ENCODE measurements around the gene SMPD3. TPM values are rescaled to one million over a fixed set of nuclear protein-coding genes. Genes with fewer than 3 reads are reported as not detected.

The SMPD3 gene
- total RNA-seq, 2 experiments from 2014 or later = 0.89 to 1.1 TPM

DNA sequence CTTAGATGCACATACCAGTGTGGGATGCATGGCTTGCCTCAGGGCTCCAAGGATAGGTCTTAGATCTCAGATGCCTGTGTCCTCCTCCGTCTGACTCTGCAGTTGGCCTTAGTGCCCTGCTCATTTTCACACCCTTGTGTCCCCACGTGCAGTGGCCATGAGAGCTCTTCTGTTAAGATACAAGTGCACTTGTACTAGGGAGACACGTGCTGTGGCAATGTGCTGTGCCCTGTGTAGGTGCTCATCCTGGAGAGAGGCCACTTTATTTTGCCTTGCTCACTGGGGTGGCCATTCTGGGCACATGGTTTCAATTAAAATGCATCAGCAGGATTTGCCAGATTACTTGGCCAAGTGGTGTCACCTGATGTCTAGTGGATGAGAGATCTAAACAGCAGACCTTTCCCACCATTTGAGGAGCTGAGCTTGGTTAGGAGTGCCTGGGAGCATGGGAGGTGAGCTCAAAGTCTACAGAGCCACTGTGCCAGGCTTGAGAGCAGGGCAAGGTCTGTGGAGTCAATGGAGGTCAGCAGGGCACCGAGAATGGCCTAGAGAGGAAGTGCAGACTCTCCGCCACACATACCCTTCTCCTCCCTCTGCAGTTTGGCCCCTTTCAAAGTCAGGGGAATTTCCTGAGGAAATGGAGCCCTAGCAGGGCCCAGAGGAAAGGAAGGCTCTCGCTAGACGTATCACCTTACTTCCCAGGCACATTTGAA lies 25.2 kb upstream of the SMPD3 start:
- Mint-ChIP-seq H3K36me3 (ENCODE audit: low read depth) (no peaks in the 10 kb centered on the region), H3K27ac (no peak overlapping the region), H3K9me3 (no peaks in the 10 kb centered on the region), H3K27me3 (no peaks in the 10 kb centered on the region), H3K4me3 (peak overlapping the region; percentile 42), H3K4me1 (ENCODE audit: low read depth) (peaks cover 31% of the 10 kb centered on the region)
- Histone ChIP-seq H3K36me3 (ENCODE audit: insufficient read depth, low read length) (no peaks in the 10 kb centered on the region), H3K4me1 (ENCODE audit: insufficient read depth, low read length) (peaks cover 24% of the 10 kb centered on the region), H3K4me3 (ENCODE audit: low read length) (no peak overlapping the region), H3K27me3 (ENCODE audit: control insufficient read depth in 1 of 2, insufficient read depth in 2 of 2, low read length in 2 of 2) (no peaks in the 10 kb centered on the region), H3K9me3 (ENCODE audit: control insufficient read depth in 1 of 2, insufficient read depth in 1 of 2, low read length in 2 of 2) (no peaks in the 10 kb centered on the region), H3K27ac (ENCODE audit: low read depth in 1 of 2, low read length in 2 of 2) (no peak overlapping the region)
- TF ChIP-seq, protein P1, sequence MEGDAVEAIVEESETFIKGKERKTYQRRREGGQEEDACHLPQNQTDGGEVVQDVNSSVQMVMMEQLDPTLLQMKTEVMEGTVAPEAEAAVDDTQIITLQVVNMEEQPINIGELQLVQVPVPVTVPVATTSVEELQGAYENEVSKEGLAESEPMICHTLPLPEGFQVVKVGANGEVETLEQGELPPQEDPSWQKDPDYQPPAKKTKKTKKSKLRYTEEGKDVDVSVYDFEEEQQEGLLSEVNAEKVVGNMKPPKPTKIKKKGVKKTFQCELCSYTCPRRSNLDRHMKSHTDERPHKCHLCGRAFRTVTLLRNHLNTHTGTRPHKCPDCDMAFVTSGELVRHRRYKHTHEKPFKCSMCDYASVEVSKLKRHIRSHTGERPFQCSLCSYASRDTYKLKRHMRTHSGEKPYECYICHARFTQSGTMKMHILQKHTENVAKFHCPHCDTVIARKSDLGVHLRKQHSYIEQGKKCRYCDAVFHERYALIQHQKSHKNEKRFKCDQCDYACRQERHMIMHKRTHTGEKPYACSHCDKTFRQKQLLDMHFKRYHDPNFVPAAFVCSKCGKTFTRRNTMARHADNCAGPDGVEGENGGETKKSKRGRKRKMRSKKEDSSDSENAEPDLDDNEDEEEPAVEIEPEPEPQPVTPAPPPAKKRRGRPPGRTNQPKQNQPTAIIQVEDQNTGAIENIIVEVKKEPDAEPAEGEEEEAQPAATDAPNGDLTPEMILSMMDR (IDR thresholded peaks at IDR 0.05) = no peak
- ATAC-seq (ENCODE audit: poor library complexity) = no peak
- intact Hi-C loops (cut with DNase I, micrococcal nuclease) = loop anchor here in 1 of 2 experiments (5.0 kb wide), 1 partner anchor 71 kb away; no protein-coding TSS in a partner anchor
- DNase-seq = peak in 2 of 14 experiments; percentile 42
- POLR2A ChIA-PET = no interaction called here
- CTCF ChIA-PET = no interaction called here

DNA sequence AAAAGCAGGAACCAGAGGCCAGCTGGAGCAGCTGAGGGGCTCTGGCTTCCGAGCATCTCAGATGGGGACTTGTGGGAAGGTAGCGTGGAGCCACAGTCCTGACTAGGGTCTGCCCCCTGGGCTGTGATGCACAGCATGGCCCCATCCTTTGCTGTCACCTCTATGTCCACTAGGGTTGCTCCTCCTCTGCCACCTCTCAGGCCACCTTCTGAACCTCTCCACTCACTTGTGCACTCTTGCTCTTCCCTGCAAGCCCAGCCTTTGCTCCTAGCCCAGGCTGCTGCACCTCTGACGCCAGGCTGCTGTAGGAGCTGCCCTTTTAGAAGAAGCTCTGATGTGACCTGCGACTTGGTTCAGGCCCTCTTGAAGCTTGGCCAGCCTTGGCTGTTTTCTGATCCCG lies 24.3 kb upstream of the SMPD3 start:
- peak overlapping the region; percentile 30 for H3K4me3 Mint-ChIP-seq
- DNase-seq (no peak), ATAC-seq (ENCODE audit: poor library complexity) (no peak)
- H3K27ac Mint-ChIP-seq = no peak overlapping the region
- intact Hi-C loops (cut with DNase I, micrococcal nuclease) = loop anchor here in 1 of 2 experiments (5.0 kb wide), 1 partner anchor 70 kb away; no protein-coding TSS in a partner anchor
- H3K27me3 ChIP-seq (ENCODE audit: control insufficient read depth in 1 of 2, insufficient read depth in 2 of 2, low read length in 2 of 2) = no peaks in the 10 kb centered on the region
- no peaks in the 10 kb centered on the region for H3K36me3 ChIP-seq (ENCODE audit: insufficient read depth, low read length)
- POLR2A ChIA-PET = no interaction called here
- H3K4me1 ChIP-seq (ENCODE audit: insufficient read depth, low read length) = peaks cover 34% of the 10 kb centered on the region
- H3K36me3 Mint-ChIP-seq (ENCODE audit: low read depth) = no peaks in the 10 kb centered on the region
- H3K9me3 ChIP-seq (ENCODE audit: control insufficient read depth in 1 of 2, insufficient read depth in 1 of 2, low read length in 2 of 2) = no peaks in the 10 kb centered on the region
- H3K9me3 Mint-ChIP-seq = no peaks in the 10 kb centered on the region
- no peak overlapping the region for H3K27ac ChIP-seq (ENCODE audit: low read depth in 1 of 2, low read length in 2 of 2)
- TF ChIP-seq, protein P1 (IDR thresholded peaks at IDR 0.05) = no peak
- no peak overlapping the region for H3K4me3 ChIP-seq (ENCODE audit: low read length)
- no peaks in the 10 kb centered on the region for H3K27me3 Mint-ChIP-seq
- peaks cover 40% of the 10 kb centered on the region for H3K4me1 Mint-ChIP-seq (ENCODE audit: low read depth)
- CTCF ChIA-PET = no interaction called here

DNA sequence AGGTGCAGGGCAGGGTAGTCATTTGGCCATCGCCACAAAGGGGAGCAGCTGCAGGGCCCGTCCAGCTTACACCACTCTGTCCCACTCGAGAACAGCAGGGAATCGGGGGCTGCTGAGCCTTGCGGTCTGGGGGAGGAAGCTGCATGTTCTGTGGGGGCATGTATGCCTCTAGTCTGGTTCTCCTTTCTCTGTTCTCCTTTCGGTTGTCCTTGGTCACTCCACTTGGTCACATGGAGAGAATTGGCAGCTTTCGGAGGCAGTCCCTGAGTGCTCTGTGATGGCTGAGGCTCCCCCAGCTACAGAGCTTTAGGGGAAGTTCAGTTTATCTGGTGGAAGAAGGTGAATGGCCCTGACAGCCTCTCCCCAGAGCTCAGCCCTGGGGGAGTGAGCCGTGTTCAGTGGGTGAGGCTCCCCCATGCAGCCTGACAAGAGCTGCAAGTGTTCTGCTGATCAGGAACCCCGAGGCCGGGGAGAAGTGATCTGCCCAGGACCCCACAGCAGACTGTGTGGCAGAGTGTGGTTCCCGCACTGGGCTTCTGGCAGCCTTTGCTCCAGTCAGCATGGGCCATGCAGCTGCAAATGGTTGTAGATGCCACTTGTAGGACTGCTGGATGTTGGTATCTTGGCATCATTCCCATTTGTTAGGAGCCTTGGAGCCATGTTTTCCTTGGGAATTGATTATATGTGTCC lies 22.3 kb upstream of the SMPD3 start:
- H3K4me1 Mint-ChIP-seq (ENCODE audit: low read depth) = peaks cover 48% of the 10 kb centered on the region

More for the DNA sequence above, 22.3 kb upstream of the SMPD3 start:
- H3K4me1 ChIP-seq (ENCODE audit: insufficient read depth, low read length) = peaks cover 37% of the 10 kb centered on the region
- Mint-ChIP-seq H3K36me3 (ENCODE audit: low read depth) (no peaks in the 10 kb centered on the region), H3K27me3 (no peaks in the 10 kb centered on the region), H3K27ac (peak overlapping the region; percentile 66), H3K9me3 (no peaks in the 10 kb centered on the region), H3K4me3 (peak overlapping the region; percentile 86)
- no peaks in the 10 kb centered on the region for H3K36me3 ChIP-seq (ENCODE audit: insufficient read depth, low read length)
- no peaks in the 10 kb centered on the region for H3K27me3 ChIP-seq (ENCODE audit: control insufficient read depth in 1 of 2, insufficient read depth in 2 of 2, low read length in 2 of 2)
- intact Hi-C loops (cut with DNase I, micrococcal nuclease) = loop anchor here in 1 of 2 experiments (5.0 kb wide), 1 partner anchor 68 kb away; no protein-coding TSS in a partner anchor
- H3K27ac ChIP-seq (ENCODE audit: low read depth in 1 of 2, low read length in 2 of 2) = peak overlapping the region; percentile 34 to 43
- DNase-seq (peak in 4 of 14 experiments; percentile 38 to 60 (median 50)), ATAC-seq (ENCODE audit: poor library complexity) (peak; percentile 54)
- TF ChIP-seq, protein P1 (IDR thresholded peaks at IDR 0.05) = no peak
- H3K9me3 ChIP-seq (ENCODE audit: control insufficient read depth in 1 of 2, insufficient read depth in 1 of 2, low read length in 2 of 2) = no peaks in the 10 kb centered on the region
- ChIA-PET POLR2A (interaction anchor here (0.6 to 3.2 kb wide), 3 partner anchors 22 to 387 kb away, joined by 3 to 18 read pairs (median 4); partner anchors contain the start of gene SMPD3), CTCF (interaction anchor here (1.1 kb wide), 1 partner anchor 40 kb away, joined by 3 read pairs; no protein-coding TSS in a partner anchor)
- H3K4me3 ChIP-seq (ENCODE audit: low read length) = peak overlapping the region; percentile 37
